ENCODE measurements around the gene MED16.

The MED16 gene

GRCh38 chr19:892894-893689 is at the start of gene MED16, which contains the start of gene RNU6-9:
Gene MED16 (minus strand): TSS chr19:893187. CDS start chr19:891131, 2,056 bp downstream.
Gene RNU6-9 (plus strand): TSS chr19:893484.
- peak; percentile 100 for DNase-seq (ENCODE audit: insufficient read length, low spot score)
- peak; percentile 94 for FAIRE-seq

GRCh38 chr19:942133-942645 is 49.2 kb upstream of the MED16 start:
- FAIRE-seq, result no peak
- DNase-seq (ENCODE audit: insufficient read length, low spot score), result no peak

- DNase-seq (ENCODE audit: insufficient read length, low spot score), result no peak
- peak; percentile 31 for FAIRE-seq
Observed at GRCh38 chr19:941292-942132, 48.5 kb upstream of the MED16 start.

GRCh38 chr19:940591-941291 is 47.8 kb upstream of the MED16 start:
- peak; percentile 33 for FAIRE-seq
- no peak for DNase-seq (ENCODE audit: insufficient read length, low spot score)

- FAIRE-seq (no peak), DNase-seq (ENCODE audit: insufficient read length, low spot score) (no peak)
Observed at GRCh38 chr19:939922-940321, 46.9 kb upstream of the MED16 start.

GRCh38 chr19:939439-939838 is 46.5 kb upstream of the MED16 start:
- no peak for FAIRE-seq
- no peak for DNase-seq (ENCODE audit: insufficient read length, low spot score)

- FAIRE-seq, result no peak
- DNase-seq (ENCODE audit: insufficient read length, low spot score), result no peak
Observed at GRCh38 chr19:938233-938923, 45.4 kb upstream of the MED16 start.

GRCh38 chr19:937259-937694 is 44.3 kb upstream of the MED16 start:
- FAIRE-seq (peak; percentile 79), DNase-seq (ENCODE audit: insufficient read length, low spot score) (no peak)

- no peak for FAIRE-seq
- no peak for DNase-seq (ENCODE audit: insufficient read length, low spot score)
Observed at GRCh38 chr19:936175-936546, 43.2 kb upstream of the MED16 start.

GRCh38 chr19:934865-935479 is 42.0 kb upstream of the MED16 start:
- FAIRE-seq, result no peak

GRCh38 chr19:934197-934840 is 41.3 kb upstream of the MED16 start:
- FAIRE-seq (no peak), DNase-seq (ENCODE audit: insufficient read length, low spot score) (no peak)

More at GRCh38 chr19:934865-935479, 42.0 kb upstream of the MED16 start:
- no peak for DNase-seq (ENCODE audit: insufficient read length, low spot score)

- FAIRE-seq (no peak), DNase-seq (ENCODE audit: insufficient read length, low spot score) (no peak)
Observed at GRCh38 chr19:933553-933882, 40.5 kb upstream of the MED16 start.

- DNase-seq (ENCODE audit: insufficient read length, low spot score), result no peak
- FAIRE-seq, result no peak
Observed at GRCh38 chr19:932648-933552, 39.9 kb upstream of the MED16 start.

- FAIRE-seq (no peak), DNase-seq (ENCODE audit: insufficient read length, low spot score) (no peak)
Observed at GRCh38 chr19:931860-932647, 39.1 kb upstream of the MED16 start.

- no peak for FAIRE-seq
- no peak for DNase-seq (ENCODE audit: insufficient read length, low spot score)
Observed at GRCh38 chr19:929891-930258, 36.9 kb upstream of the MED16 start.

GRCh38 chr19:929203-929890 is 36.4 kb upstream of the MED16 start:
- FAIRE-seq, result no peak
- DNase-seq (ENCODE audit: insufficient read length, low spot score), result no peak
